K562 (cell line): ENCODE data around the gene IMPDH2. TPM values are rescaled to one million over a fixed set of nuclear protein-coding genes. Genes with fewer than 3 reads are reported as not detected.

Source experiments
- ATAC-seq: fragments of 200-7000 bp; cut with Tn5 transposase; 3 replicates; pipeline ENCODE4 v1.9.1; 2020; ENCODE audit warnings: moderate library complexity
- BruUV-seq: library from RNA; stranded (reverse); fragments of 400-500 nt; replicated peaks from 2 replicates; lab custom pipeline; 2021; lab: Mats Ljungman, UMichigan
- CTCF ChIA-PET: fragments of 300-600 bp; formaldehyde crosslinking; extraction: SDS; loops from one replicate; lab custom pipeline; 2021; ENCODE audit warnings: low intra/inter-chr PET ratio; lab: Yijun Ruan, JAX
- POLR2A ChIA-PET: fragments of 300-600, 350-650 bp; sonication (Branson Sonifier 250); formaldehyde crosslinking; extraction: SDS; loops from one replicate; lab custom pipeline; 2021; ENCODE audit warnings: antibody characterized with exemption, inconsistent platforms; lab: Yijun Ruan, JAX
- DNase-seq, 4 experiments: peaks; one replicate each; pipeline versions ENCODE4 v3.0.0 to v3.0.0-alpha.2; 2011 to 2018; ENCODE audit warnings: low spot score in 3 of 4, mixed read lengths in 3 of 4; ENCODE audit errors: extremely low read depth in 1 of 4
- FAIRE-seq: peaks from 2 replicates; lab custom pipeline; 2011; peaks lifted over from hg19 to GRCh38; lab: Jason Lieb, UNC
- H2AFZ ChIP-seq: 2 replicates; pipeline ENCODE4 v1.6.0; 2011; ENCODE audit warnings: low read depth, low read length, control low read depth, inconsistent platforms
- H3K27ac ChIP-seq: fragments of 200-600 bp; 3 replicates; pipeline ENCODE4 v1.8.0; 2011; ENCODE audit warnings: low read depth, mild to moderate bottlenecking, control low read depth, inconsistent platforms, low read length, moderate library complexity, mixed read lengths; ENCODE audit errors: extremely low read depth
- H3K27me3 ChIP-seq, 2 experiments: fragments of 300-600 bp in 1 of 2; 2 replicates in 1 of 2; 3 replicates in 1 of 2; pipeline versions ENCODE4 v1.6.0 to v1.8.0; 2011; ENCODE audit warnings: inconsistent platforms in 2 of 2, low read length in 2 of 2, mild to moderate bottlenecking in 1 of 2, mixed read lengths in 1 of 2, moderate library complexity in 1 of 2; ENCODE audit not compliant: control insufficient read depth in 2 of 2, insufficient read depth in 2 of 2
- H3K36me3 ChIP-seq: fragments of 300-600 bp; 3 replicates; pipeline ENCODE4 v1.8.0; 2011; ENCODE audit warnings: mild to moderate bottlenecking, low read length, inconsistent platforms; ENCODE audit not compliant: control insufficient read depth, insufficient read depth
- H3K4me1 ChIP-seq, 2 experiments: fragments of 200-600 bp in 1 of 2; replicated peaks in 1 of 2; 2 replicates in 1 of 2; 3 replicates in 1 of 2; pipeline versions ENCODE4 v1.5.1 to v1.8.0; 2011; ENCODE audit warnings: inconsistent platforms in 2 of 2, low read length in 2 of 2, mild to moderate bottlenecking in 1 of 2, mixed read lengths in 1 of 2, moderate library complexity in 1 of 2; ENCODE audit not compliant: control insufficient read depth in 2 of 2, insufficient read depth in 2 of 2
- H3K4me2 ChIP-seq: 2 replicates; pipeline ENCODE4 v1.6.1; 2011; ENCODE audit warnings: low read length, control low read depth, inconsistent platforms, mixed read lengths; ENCODE audit not compliant: insufficient read depth
- H3K4me3 ChIP-seq: fragments of 200-600 bp; sonication (generic), shearing (Covaris generic); 2 replicates; pipeline ENCODE4 v1.5.1; 2016; ENCODE audit warnings: control low read depth, inconsistent platforms
- H3K79me2 ChIP-seq: fragments of 200-600 bp; 3 replicates; pipeline ENCODE4 v1.8.0; 2011; ENCODE audit warnings: low read length, inconsistent platforms; ENCODE audit not compliant: control insufficient read depth, insufficient read depth
- H3K9ac ChIP-seq, 2 experiments: 2 replicates each; pipeline versions ENCODE4 v1.6.0 to v1.6.1; 2011; ENCODE audit warnings: low read depth in 2 of 2, low read length in 2 of 2, control low read depth in 1 of 2, inconsistent platforms in 1 of 2, mild to moderate bottlenecking in 1 of 2, mixed read lengths in 1 of 2; ENCODE audit not compliant: insufficient read depth in 1 of 2
- H3K9me1 ChIP-seq: one replicate; pipeline ENCODE4 v1.6.0; 2011; ENCODE audit warnings: inconsistent platforms, mild to moderate bottlenecking, low read length, moderate library complexity; ENCODE audit not compliant: control insufficient read depth, insufficient read depth
- H3K9me3 ChIP-seq: replicated peaks from 2 replicates; pipeline ENCODE4 v1.5.1; 2011; ENCODE audit warnings: low read depth, low read length, inconsistent platforms; ENCODE audit not compliant: control insufficient read depth, insufficient read depth
- H4K20me1 ChIP-seq: replicated peaks from 2 replicates; pipeline ENCODE4 v1.6.1; 2011; ENCODE audit warnings: low read length, inconsistent platforms, mixed read lengths; ENCODE audit not compliant: control insufficient read depth, insufficient read depth
- ARHGAP35 ChIP-seq: fragments of 450-650 bp; IDR thresholded peaks from 2 replicates; pipeline ENCODE4 v1.6.1; 2018; ENCODE audit not compliant: partially characterized antibody
- CTBP1 ChIP-seq: fragments of 450-650 bp; IDR thresholded peaks from 2 replicates; pipeline ENCODE4 v1.6.1; 2016; ENCODE audit warnings: borderline replicate concordance
- EHMT2 ChIP-seq: fragments of 450-650 bp; IDR thresholded peaks from 2 replicates; pipeline ENCODE4 v1.6.1; 2018; ENCODE audit warnings: antibody characterized with exemption
- HDAC6 ChIP-seq: IDR thresholded peaks from 2 replicates; pipeline ENCODE4 v1.6.1; 2012; ENCODE audit warnings: low read depth, mild to moderate bottlenecking, control low read depth, inconsistent platforms, low read length, moderate library complexity
- HNRNPK ChIP-seq: fragments of 200-400 bp; formaldehyde crosslinking; IDR thresholded peaks from one replicate; pipeline ENCODE4 v1.6.1; 2018; ENCODE audit warnings: mild to moderate bottlenecking, low read depth, low read length; ENCODE audit not compliant: poor library complexity, severe bottlenecking
- MTA1 ChIP-seq: fragments of 450-650 bp; IDR thresholded peaks from 2 replicates; pipeline ENCODE4 v1.6.1; 2017; ENCODE audit warnings: borderline replicate concordance
- MTA2 ChIP-seq: fragments of 450-650 bp; IDR thresholded peaks from 2 replicates; pipeline ENCODE4 v1.6.1; 2016; ENCODE audit warnings: low read depth
- RBM34 ChIP-seq: fragments of 200-400 bp; formaldehyde crosslinking; IDR thresholded peaks from 2 replicates; pipeline ENCODE4 v1.6.1; 2018; ENCODE audit warnings: low read length, borderline replicate concordance; ENCODE audit not compliant: insufficient read depth
- WGBS: fragments of 100-300 bp; shearing (Covaris generic); methylation state at CpG from one replicate; pipeline ENCODE4 v1.1.6; 2016; ENCODE audit warnings: low coverage, mixed read lengths; ENCODE audit not compliant: insufficient coverage; ENCODE audit errors: missing lambda C conversion rate; 5-methylcytosine and 5-hydroxymethylcytosine counted together
- in situ Hi-C: fragments of 300-500 bp; cut with MboI; formaldehyde crosslinking; loops from 4 replicates; pipeline ENCODE4 v1.15.0; 2018; ENCODE audit warnings: inconsistent platforms, mixed read lengths
- intact Hi-C: fragments of 100-400 bp; cut with micrococcal nuclease; formaldehyde crosslinking; loops from 2 replicates; pipeline ENCODE4 v1.14.2; 2022
- polyA plus RNA-seq, 8 experiments: library from polyadenylated mRNA; depleted of rRNA in 4 of 8; stranded (reverse) in 5 of 8; unstranded in 3 of 8; fragments of >200 nt; fragmentation: Nextera tagmentation in 2 of 8; fragmentation: Illumina TruSeq in 1 of 8; extraction: Ambion mirVana in 2 of 8; extraction: Trizol in 1 of 8; gene quantifications; 2 replicates each; pipeline versions ENCODE4 v1.2.1 to v1.2.3, GENCODE V29; 2011 to 2014; ENCODE audit warnings: inconsistent platforms in 1 of 8, missing spikeins in 1 of 8
- total RNA-seq, 7 experiments: library from RNA; depleted of rRNA in 6 of 7; stranded (reverse); fragments of >200 nt in 6 of 7; fragmentation: Illumina TruSeq in 2 of 7; extraction: Trizol in 2 of 7; gene quantifications; 2 replicates each; pipeline versions ENCODE4 v1.2.1 to v1.2.3, GENCODE V29; 2011 to 2021; ENCODE audit warnings: low replicate concordance in 1 of 7
- TF ChIP-seq, protein P1 (sequence below), 2 experiments: fragments of 450-650 bp in 1 of 2; sonication (generic) in 1 of 2; formaldehyde crosslinking in 1 of 2; IDR thresholded peaks in 1 of 2; conservative IDR thresholded peaks in 1 of 2; 2 replicates each; pipeline versions ENCODE4 v1.6.1 to v1.8.1; 2016 to 2023; ENCODE audit warnings: mild to moderate bottlenecking in 2 of 2, moderate library complexity in 2 of 2, inconsistent platforms in 1 of 2, missing genetic modification reagents in 1 of 2
- TF ChIP-seq, protein P2 (sequence below): fragments of 450-650 bp; IDR thresholded peaks from 2 replicates; pipeline ENCODE4 v1.6.1; 2016; ENCODE audit warnings: low read depth
- TF ChIP-seq, protein P3 (sequence below): fragments of 450-650 bp; IDR thresholded peaks from 2 replicates; pipeline ENCODE4 v1.6.1; 2017; ENCODE audit warnings: mild to moderate bottlenecking, moderate library complexity

The IMPDH2 gene
- total and polyA plus RNA-seq, 9 of the 15 experiments (the other 6 are each of a cell fraction or from before 2014, with no cell fraction given), result 318 to 507 (median 366) TPM

DNA sequence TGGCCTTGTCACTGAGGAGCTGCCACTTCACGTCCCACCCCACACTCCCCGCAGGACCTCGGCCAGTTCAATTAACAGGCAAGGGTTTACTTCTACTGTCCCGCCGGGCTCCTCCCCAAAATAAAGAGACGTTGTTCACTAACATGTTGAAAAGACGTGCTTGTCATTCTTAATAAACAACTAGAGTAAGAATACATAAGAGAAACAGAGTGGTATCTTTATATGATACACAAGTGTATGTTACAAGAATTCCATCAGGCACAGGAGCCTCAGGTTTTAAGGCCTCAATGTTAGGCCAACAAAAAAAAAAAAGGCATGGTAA, 326 bp upstream of the IMPDH2 start:
- no peak for FAIRE-seq
- 0% methylated on average over 7 of the region's 7 CpGs for WGBS
- Histone ChIP-seq H3K4me1 (peaks cover 36 to 37% of the 10 kb centered on the region in 2 experiments; a peak in 4 of 5 replicates), H3K27ac (peak overlapping the region; percentile 89; the same call in 2 of the 3 replicates), H3K27me3 (no peaks in the 10 kb centered on the region), H3K79me2 (peaks cover 49% of the 10 kb centered on the region), H3K36me3 (peaks cover 81% of the 10 kb centered on the region), H3K9me3 (no peaks in the 10 kb centered on the region), H3K4me3 (no peak overlapping the region), H3K9ac (peak overlapping the region; percentile 93 to 97), H2AFZ (0 out of 2 replicates have a peak overlapping the region, but pooled peaks have one; percentile 20), H3K9me1 (peaks cover 9% of the 10 kb centered on the region), H3K4me2 (peak overlapping the region; percentile 100), H4K20me1 (peaks cover 12% of the 10 kb centered on the region)
- in situ Hi-C loops (no loop called here), intact Hi-C loops (loop anchor here (2.0 to 10.0 kb wide), 2 partner anchors 65 to 135 kb away; partner anchors contain the start of genes CCDC71 and QRICH1)
- DNase-seq, result no peak
- ChIA-PET CTCF (interaction anchor here (1.2 kb wide), 1 partner anchor 42 kb away, joined by 3 read pairs; no protein-coding TSS in a partner anchor), POLR2A (interaction anchor here (0.6 to 2.3 kb wide), 19 partner anchors 8 to 367 kb away, joined by 3 to 15 read pairs (median 4); partner anchors contain the start of genes CELSR3, DALRD3, USP4 and WDR6)
- ATAC-seq, result no peak
- BruUV-seq, result no TSS peak
- TF ChIP-seq, protein P1, sequence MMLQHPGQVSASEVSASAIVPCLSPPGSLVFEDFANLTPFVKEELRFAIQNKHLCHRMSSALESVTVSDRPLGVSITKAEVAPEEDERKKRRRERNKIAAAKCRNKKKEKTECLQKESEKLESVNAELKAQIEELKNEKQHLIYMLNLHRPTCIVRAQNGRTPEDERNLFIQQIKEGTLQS (IDR thresholded peaks at IDR 0.05), result no peak
- TF ChIP-seq, protein P1 (CRISPR knock-in tag; conservative IDR thresholded peaks at IDR 0.05), result 0 out of 2 replicates have a peak, but pooled peaks have one; percentile 2
- TF ChIP-seq HNRNPK, result no peak
- TF ChIP-seq, protein P2, sequence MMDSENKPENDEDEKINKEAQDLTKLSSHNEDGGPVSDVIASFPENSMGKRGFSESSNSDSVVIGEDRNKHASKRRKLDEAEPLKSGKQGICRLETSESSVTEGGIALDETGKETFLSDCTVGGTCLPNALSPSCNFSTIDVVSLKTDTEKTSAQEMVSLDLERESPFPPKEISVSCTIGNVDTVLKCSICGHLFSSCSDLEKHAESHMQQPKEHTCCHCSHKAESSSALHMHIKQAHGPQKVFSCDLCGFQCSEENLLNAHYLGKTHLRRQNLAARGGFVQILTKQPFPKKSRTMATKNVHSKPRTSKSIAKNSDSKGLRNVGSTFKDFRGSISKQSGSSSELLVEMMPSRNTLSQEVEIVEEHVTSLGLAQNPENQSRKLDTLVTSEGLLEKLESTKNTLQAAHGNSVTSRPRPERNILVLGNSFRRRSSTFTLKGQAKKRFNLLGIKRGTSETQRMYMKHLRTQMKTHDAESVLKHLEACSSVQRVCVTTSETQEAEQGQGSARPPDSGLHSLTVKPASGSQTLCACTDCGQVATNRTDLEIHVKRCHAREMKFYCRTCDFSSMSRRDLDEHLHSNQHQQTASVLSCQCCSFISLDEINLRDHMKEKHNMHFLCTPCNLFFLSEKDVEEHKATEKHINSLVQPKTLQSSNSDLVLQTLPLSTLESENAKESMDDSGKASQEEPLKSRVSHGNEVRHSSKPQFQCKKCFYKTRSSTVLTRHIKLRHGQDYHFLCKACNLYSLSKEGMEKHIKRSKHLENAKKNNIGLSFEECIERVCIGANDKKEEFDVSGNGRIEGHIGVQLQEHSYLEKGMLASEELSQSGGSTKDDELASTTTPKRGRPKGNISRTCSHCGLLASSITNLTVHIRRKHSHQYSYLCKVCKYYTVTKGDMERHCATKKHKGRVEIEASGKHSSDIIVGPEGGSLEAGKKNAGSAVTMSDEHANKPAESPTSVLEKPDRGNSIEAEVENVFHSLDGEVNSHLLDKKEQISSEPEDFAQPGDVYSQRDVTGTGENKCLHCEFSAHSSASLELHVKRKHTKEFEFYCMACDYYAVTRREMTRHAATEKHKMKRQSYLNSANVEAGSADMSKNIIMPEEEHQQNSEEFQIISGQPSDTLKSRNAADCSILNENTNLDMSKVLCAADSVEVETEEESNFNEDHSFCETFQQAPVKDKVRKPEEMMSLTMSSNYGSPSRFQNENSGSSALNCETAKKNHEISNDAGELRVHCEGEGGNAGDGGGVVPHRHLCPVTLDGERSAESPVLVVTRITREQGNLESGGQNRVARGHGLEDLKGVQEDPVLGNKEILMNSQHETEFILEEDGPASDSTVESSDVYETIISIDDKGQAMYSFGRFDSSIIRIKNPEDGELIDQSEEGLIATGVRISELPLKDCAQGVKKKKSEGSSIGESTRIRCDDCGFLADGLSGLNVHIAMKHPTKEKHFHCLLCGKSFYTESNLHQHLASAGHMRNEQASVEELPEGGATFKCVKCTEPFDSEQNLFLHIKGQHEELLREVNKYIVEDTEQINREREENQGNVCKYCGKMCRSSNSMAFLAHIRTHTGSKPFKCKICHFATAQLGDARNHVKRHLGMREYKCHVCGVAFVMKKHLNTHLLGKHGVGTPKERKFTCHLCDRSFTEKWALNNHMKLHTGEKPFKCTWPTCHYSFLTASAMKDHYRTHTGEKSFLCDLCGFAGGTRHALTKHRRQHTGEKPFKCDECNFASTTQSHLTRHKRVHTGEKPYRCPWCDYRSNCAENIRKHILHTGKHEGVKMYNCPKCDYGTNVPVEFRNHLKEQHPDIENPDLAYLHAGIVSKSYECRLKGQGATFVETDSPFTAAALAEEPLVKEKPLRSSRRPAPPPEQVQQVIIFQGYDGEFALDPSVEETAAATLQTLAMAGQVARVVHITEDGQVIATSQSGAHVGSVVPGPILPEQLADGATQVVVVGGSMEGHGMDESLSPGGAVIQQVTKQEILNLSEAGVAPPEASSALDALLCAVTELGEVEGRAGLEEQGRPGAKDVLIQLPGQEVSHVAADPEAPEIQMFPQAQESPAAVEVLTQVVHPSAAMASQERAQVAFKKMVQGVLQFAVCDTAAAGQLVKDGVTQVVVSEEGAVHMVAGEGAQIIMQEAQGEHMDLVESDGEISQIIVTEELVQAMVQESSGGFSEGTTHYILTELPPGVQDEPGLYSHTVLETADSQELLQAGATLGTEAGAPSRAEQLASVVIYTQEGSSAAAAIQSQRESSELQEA, result no peak
- TF ChIP-seq HDAC6, result no peak
- no peak for TF ChIP-seq RBM34
- no peak for TF ChIP-seq EHMT2
- TF ChIP-seq ARHGAP35, result no peak
- TF ChIP-seq MTA1, result no peak
- TF ChIP-seq, protein P3, sequence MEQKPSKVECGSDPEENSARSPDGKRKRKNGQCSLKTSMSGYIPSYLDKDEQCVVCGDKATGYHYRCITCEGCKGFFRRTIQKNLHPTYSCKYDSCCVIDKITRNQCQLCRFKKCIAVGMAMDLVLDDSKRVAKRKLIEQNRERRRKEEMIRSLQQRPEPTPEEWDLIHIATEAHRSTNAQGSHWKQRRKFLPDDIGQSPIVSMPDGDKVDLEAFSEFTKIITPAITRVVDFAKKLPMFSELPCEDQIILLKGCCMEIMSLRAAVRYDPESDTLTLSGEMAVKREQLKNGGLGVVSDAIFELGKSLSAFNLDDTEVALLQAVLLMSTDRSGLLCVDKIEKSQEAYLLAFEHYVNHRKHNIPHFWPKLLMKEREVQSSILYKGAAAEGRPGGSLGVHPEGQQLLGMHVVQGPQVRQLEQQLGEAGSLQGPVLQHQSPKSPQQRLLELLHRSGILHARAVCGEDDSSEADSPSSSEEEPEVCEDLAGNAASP, result no peak
- TF ChIP-seq MTA2, result no peak
- TF ChIP-seq CTBP1, result no peak
